ENCODE data around the gene NLRP4.
"Not testable (repeated sequence)": the region's sequence is repeated elsewhere in the genome, so short reads cannot be mapped to it uniquely, and the experiment has no call there.

Gene NLRP4

DNA sequence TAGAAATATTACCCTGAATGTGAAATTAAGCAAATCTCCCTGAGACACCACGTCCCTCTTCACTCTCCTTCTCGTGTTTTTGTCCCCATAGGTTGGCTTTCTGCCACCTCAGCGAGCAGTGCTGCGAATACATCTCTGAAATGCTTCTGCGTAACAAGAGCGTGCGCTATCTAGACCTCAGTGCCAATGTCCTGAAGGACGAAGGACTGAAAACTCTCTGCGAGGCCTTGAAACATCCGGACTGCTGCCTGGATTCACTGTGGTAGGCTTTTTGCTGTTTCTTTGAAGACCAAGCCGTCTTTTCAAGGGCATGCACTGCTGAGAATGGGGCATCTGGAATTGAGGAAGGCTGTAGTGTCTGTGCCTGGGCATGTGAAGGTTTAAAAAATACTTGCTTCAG, 34.4 kb downstream of the NLRP4 start:
- no peak for DNase-seq (ENCODE audit: insufficient read length, low spot score)

DNA sequence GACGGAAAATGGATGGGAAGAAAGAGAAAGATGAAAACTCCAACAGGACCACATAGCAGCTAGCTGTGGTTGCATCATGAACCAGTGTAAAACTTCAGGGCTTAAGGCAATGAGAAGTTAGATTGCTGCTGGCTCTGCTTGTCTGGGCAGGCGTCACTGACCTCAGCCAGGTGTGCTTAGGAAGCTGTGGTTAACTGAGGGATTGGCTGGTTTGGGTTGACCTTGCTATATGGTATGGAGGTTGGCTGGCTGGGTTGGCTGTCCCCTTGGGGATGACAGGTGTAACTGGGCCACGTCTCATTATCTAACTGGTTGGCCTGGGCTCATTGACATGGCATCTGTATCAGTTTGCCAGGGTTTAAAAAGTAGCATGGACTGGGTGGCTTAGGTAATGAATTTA, 40.9 kb downstream of the NLRP4 start:
- FAIRE-seq (no peak), DNase-seq (ENCODE audit: insufficient read length, low spot score) (no peak)

More for the DNA sequence above, 34.4 kb downstream of the NLRP4 start:
- FAIRE-seq: no peak

DNA sequence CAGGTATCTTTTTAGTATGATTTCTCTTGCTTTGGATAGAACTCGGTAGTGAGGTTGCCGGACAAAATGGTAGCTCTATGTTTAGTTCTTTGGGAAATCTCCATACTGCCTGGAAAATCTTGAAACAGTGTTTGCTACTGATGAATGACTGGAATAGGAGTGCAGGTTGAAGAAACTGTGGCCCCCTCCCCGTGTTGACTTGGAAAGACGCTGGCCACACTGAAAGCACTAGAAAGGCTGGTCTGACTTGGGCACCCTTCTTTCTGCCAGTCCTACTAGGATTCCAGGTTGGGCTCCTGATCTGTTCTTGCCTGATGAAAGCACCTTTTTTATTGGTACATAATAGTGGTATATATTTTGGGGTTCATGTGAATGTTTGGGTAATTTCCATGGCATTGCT, 46.3 kb downstream of the NLRP4 start:
- FAIRE-seq (no peak), DNase-seq (ENCODE audit: insufficient read length, low spot score) (no peak)

DNA sequence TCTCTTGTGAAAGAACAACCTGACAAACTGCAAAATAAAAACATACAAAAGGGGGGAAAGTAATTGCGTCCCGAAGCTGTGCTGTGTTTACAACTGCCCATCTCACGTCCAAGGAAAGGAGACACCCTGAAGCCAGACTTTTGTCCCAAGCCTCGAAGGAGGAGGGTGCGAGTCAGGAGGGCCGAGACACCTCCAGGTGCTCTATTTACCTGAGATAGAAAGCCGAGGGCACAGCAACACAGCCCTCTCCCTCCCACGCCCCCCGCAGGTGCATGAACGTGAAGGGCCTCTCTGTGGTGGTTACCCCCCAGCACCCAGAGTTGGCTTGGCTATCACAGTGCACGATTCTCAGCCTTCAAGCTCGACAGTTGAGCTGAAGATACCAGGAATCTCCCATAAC, 62.6 kb downstream of the NLRP4 start:
- FAIRE-seq (no peak), DNase-seq (ENCODE audit: insufficient read length, low spot score) (no peak)

DNA sequence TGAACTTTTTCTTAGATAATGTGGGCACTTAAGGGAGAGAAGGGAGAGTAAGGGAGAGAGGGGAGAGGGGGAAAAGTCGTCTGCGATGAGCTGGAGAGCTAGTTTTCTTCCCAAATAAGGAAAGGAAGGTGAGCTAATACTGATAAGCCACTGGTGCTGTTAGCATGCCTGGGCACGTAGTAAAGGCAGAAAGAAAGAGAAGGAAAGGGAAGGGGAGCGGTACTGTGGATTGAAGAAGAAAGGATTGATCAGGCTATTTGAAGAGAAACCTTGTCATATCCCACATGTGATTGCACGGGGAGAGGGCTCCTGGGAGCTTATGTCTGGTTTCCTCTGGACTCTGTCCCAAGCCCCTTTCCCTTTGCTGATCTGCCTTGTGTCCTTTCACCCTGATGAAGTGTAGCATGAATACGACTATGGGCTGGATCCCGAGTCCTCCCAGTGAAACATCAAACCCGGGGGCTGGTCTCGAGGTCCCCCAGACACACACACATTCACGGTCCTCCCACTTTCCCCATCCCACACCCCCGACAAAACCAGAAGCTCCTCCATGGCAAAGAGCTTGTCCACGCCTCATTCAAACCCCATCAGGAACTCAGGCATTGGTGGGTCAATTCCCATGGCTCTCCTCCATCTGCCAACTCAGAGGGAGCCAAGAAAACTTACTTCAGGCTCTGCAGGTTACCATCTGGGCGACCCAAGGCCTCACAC, 65.2 kb downstream of the NLRP4 start:
- FAIRE-seq: no peak
- no peak for DNase-seq (ENCODE audit: insufficient read length, low spot score)

DNA sequence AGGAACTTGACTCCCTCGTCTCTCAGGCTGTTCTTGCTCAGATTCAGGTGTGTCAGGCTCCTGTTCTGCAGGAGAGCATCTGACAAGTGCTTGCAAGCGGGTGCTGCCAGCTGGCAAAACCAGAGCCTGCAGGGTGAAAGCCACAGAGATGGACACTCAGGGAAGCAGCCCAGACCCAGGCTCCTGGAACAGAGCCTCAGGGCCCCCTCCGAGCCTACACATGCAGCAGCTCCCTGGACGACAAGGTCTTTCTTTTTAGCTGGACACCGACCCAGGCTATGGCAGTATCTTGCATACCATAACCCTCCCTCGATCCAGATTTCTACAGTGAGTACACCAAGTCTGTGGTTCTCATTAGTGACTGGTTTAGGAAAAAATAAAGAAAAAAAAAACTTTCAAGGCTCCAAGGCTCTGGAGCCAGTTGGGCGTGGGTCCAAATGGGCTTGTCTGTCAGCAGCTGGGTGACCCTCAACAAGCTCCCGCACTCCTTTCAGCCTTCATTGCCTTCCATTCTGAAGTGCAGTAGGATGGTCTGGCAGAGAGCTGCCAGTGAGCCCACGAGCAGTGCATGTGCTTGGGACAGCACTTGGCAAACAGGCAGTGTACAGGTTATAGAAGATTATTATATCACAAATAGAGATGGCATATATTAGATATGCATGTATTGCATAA, 65.9 kb downstream of the NLRP4 start:
- DNase-seq (ENCODE audit: insufficient read length, low spot score): no peak
- no peak for FAIRE-seq

DNA sequence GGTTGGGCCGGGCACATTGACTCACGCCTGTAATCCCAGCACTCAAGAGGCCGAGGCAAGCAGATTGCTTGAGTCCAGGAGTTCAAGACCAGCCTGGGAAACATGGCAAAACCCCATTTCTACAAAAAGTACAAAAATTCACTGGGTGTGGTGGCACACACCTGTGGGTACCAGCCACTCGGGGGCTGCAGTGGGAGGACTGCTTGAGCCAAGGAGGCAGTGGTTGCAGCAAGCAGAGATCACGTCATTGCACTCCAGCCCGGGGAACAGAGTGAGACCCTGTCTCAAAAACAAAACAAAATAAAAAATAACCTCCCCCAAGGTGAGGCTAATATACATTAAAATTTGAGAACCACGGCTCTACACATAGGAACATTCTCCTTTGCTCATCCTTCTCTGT, 70.9 kb downstream of the NLRP4 start:
- FAIRE-seq: no peak
- DNase-seq (ENCODE audit: insufficient read length, low spot score): no peak

DNA sequence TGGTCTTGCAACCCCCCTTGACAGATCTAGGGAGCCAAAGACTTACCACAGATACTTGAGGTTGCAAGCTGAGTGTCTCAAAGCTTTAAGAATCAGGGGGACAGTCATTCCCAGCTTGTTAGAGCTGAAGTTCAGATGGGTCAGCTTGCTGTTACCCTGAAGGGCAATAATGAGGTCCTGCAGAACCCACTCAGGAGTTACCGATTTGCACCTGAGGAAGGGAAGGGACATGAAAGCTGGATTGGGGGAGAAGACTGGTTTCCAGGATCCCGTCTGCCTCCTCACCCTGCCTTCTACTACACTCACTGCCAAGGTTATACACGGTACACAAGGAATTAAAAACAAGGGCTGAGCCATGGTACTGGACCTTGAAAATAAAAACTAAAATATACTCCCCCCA, 71.4 kb downstream of the NLRP4 start:
- FAIRE-seq: no peak
- no peak for DNase-seq (ENCODE audit: insufficient read length, low spot score)

DNA sequence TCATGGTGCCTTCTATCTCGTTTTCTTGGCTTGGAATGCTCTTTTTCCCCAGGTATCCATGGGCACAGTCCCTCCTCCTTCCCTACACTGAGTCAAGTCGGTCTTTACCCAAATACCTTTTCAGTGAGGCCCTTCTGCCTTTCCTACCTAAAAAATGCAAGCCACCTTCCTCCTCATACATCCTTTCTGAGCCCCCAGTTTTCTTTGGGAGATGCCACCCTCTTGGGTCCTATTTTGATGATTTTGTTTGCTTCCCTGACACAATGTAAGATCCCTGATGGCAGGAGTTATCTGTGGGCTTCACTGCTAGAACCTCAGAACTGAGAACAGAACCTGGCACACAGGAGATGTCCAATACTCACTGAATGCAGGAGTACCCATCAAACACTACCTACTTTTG, 73.5 kb downstream of the NLRP4 start:
- FAIRE-seq: no peak

DNA sequence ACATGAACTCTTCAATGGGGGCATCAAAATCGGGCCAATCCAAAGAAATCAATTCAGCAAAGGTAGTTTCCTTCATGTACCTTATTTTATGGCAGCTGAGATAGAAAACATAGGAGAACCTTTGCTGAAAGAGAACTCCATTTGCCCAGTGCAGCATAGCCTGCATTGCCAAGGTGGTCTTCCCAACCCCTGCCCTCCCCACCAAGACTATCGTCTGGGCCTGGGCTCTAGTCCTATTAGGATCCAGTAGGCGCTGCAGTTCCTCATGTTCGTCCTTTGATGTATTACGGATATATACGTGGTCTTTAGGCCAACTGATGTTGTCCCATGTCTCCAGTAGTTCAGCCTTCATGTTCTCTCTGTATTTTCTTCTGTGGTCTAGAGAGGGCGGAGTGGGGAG, 76.6 kb downstream of the NLRP4 start:
- FAIRE-seq: no peak
- no peak for DNase-seq (ENCODE audit: insufficient read length, low spot score)

More for the DNA sequence above, 73.5 kb downstream of the NLRP4 start:
- DNase-seq (ENCODE audit: insufficient read length, low spot score): no peak

DNA sequence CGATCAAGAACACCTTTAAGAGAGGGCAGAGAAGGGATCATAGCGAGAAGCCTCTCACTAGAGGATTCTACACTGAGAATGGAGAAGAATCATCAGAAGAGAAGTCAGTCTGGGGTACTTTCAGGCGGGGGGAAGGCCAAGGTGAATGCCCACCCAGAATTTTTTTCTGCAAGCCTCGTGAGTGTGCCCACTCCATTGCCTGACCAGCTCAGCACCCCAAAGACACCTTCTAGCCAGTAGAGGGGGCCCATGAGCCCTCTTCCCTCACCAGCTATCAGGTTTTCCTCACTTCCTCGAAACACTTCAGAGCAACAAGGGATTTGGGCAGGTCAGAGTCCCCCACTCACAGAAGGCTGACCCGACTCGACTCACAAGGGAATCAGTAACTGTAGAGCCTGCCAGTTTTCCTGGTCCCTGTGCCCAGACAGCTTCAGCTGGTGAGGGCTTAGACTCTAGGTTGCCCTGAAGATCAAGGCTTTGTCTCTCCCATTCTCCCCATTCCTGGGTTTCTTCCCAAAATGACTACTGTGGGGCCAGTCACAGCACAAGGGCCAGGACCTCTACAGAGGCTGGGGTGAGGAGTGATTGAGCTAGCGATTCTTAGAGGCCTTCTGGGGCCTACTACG, 77.4 kb downstream of the NLRP4 start:
- DNase-seq (ENCODE audit: insufficient read length, low spot score) (no peak), FAIRE-seq (no peak)

DNA sequence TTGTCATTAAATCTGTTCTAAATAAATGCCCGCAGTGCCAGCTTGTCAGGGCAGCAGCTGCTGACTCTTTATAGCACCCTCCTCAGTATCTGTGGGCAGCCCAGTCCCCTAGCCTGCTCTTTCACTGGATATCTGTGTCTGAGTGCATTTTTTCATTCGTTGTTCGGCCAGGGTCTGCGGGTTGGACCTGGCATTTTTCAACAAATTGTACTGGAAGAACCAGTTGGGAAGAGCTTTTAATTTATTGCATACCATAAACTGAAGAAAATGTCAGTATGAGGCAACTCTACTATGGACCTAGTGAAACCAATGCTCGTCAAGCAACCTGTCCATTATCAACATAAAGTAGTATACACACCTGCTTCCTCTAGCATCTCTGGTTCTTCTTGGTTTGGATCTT, 87.2 kb downstream of the NLRP4 start:
- no peak for FAIRE-seq
- no peak for DNase-seq (ENCODE audit: insufficient read length, low spot score)

DNA sequence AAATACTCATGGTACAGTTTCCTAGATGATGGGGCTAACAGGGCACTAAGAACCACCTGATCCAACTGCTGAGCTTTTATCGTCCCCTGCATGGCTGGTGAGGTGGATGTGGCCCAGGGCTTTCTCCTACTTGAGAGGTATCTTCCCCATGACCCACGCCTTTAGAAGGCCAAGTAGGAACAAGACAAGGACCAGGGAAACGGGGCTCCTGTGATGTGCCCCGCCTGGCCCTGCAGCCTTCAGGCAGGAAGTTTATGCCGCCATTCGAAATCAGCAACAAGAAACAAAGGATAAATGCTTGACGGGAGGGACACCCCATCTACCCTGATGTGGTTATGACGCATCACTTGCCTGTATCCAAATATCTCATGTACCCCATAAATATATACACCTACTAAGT, 91.7 kb downstream of the NLRP4 start:
- FAIRE-seq: no peak
- no peak for DNase-seq (ENCODE audit: insufficient read length, low spot score)

DNA sequence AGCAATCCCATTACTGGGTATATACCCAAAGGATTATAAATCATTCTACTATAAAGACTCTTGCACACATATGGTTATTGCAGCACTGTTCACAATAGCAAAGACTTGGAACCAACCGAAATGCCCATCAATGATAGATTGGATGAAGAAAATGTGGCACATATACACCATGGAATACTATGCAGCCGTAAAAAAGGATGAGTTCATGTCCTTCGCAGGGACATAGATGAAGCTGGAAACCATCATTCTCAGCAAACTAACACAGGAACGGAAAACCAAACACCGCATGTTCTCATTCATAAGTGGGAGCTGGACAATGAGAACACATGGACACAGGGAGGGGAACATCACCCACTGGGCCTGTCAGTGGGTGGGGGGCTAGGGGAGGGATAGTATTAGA, 92.9 kb downstream of the NLRP4 start:
- not testable (repeated sequence) for FAIRE-seq; DNase-seq (ENCODE audit: insufficient read length, low spot score)

DNA sequence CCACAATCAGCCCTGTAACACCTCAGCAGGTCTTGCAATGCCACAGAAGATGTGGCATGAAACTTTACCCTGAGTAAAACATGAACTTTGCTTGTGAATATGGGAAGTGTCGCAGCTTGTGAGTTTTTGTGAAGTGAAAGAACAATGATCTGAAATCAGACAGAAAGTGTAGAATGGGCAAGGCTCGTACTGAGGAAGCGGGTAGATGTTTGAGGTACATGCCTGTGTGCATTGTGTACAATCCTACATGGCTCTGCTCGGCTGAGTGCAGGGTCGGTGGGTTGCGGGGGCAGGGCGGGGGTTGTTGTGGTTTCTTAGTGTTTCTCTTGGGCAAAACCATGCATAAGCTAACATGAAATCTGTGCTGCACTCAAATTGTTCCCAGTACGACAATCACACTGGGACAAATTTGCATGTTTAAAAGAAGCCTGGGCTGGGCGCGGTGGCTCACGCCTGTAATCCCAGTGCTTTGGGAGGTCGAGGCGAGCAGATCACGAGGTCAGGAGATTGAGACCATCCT, 94.7 kb downstream of the NLRP4 start:
- no peak for FAIRE-seq
- no peak for DNase-seq (ENCODE audit: insufficient read length, low spot score)

Data from GM19239 (cell line).